ENCODE measurements around the gene SNRPA.

DNA sequence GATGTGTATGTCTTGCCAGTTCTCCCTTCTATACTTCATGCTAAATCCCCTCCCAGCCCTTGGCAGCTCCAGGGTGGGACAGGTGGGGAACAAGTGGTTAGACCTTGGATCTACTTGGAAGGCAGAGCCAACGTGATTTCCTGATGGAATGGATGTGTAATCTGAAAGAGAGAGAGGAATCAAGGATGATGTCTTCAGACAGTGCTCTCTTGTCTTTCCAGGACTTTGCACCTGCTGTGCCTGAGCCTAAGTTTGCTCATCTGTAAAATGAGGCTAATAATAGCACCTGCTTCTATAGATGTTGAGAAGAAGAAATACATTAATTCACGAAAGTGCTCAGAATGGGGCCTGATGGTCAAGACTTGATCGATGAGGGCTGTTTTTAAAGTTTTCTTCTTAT, 41.0 kb downstream of the SNRPA start:
- TF ChIP-seq CTCF (IDR thresholded peaks at IDR 0.05) (no peak), POLR2A (IDR thresholded peaks at IDR 0.05) (no peak), EP300 (IDR thresholded peaks at IDR 0.05) (no peak)

All from ovary (tissue), 3 donors.